Stimulated activated CD4-positive, alpha-beta T cell treated with anti-CD3 and anti-CD28 coated beads, Interleukin-1b, Interleukin-23, amount 100 ng/mL, for 24 hours (primary cell): ENCODE data around the gene UBE2D3.

Experiments
- DNase-seq, 4 experiments: peaks; one replicate each; pipeline ENCODE4 v3.0.0-alpha.2; 2020; ENCODE audit warnings: low read depth in 4 of 4, low spot score in 1 of 4

UBE2D3 gene

GRCh38 chr4:102758241-102759160 is 68.8 kb downstream of the UBE2D3 start:
- DNase-seq, result no peak

GRCh38 chr4:102757681-102758080 is 69.7 kb downstream of the UBE2D3 start:
- no peak for DNase-seq

GRCh38 chr4:102754044-102754443 is 73.3 kb downstream of the UBE2D3 start:
- no peak for DNase-seq

GRCh38 chr4:102751941-102752340 is 75.4 kb downstream of the UBE2D3 start:
- no peak for DNase-seq
